H1 (cell line): ENCODE data around the gene SPECC1.

Source experiments
- CTCF ChIP-seq, 3 experiments: IDR thresholded peaks; 1 replicate in 2 of 3; 2 replicates in 1 of 3; pipeline versions ENCODE4 v1.5.1 to v1.6.1; 2011; ENCODE audit warnings: low read length in 3 of 3, mild to moderate bottlenecking in 3 of 3, inconsistent platforms in 2 of 3, low read depth in 1 of 3, moderate library complexity in 1 of 3; ENCODE audit not compliant: insufficient read depth in 1 of 3; ENCODE audit errors: control extremely low read depth in 1 of 3
- TAF7 ChIP-seq: optimal IDR thresholded peaks from 2 replicates; pipeline ENCODE3; 2011; ENCODE audit warnings: low read depth, mild to moderate bottlenecking, inconsistent platforms, low read length, moderate library complexity, borderline replicate concordance

GRCh38 chr17:20085283-20085845 lies 76.2 kb downstream of the SPECC1 start:
- TF ChIP-seq CTCF (IDR thresholded peaks at IDR 0.05; ENCODE audit: control extremely low read depth in 1 of 3, insufficient read depth in 1 of 3, low read depth in 1 of 3, low read length in 3 of 3) (peak in 2 of 3 experiments; percentile 5 to 42; a peak in 2 of 4 replicates), TAF7 (no peak)
